Endodermal cell (in vitro differentiated cells): Measurements from ENCODE around the gene PTGES. TPM values are rescaled to one million over a fixed set of nuclear protein-coding genes. Genes with fewer than 3 reads are reported as not detected.

Experiments used
- DNase-seq: peaks from one replicate; pipeline ENCODE4 v3.0.0-alpha.2; 2017
- H3K27ac ChIP-seq: 2 replicates; pipeline ENCODE4 v1.5.1; 2013; ENCODE audit warnings: mild to moderate bottlenecking, low read depth, low read length, moderate library complexity
- H3K27me3 ChIP-seq: 2 replicates; pipeline ENCODE4 v1.6.1; 2013; ENCODE audit warnings: mild to moderate bottlenecking, low read length, moderate library complexity; ENCODE audit not compliant: insufficient read depth, control insufficient read depth, poor library complexity, severe bottlenecking
- H3K36me3 ChIP-seq: 2 replicates; pipeline ENCODE4 v1.7.0; 2013; ENCODE audit warnings: mild to moderate bottlenecking, low read length, moderate library complexity; ENCODE audit not compliant: control insufficient read depth, insufficient read depth
- H3K4me1 ChIP-seq: one replicate; pipeline ENCODE4 v1.7.0; 2013; ENCODE audit warnings: low read length; ENCODE audit not compliant: control insufficient read depth, insufficient read depth
- H3K4me3 ChIP-seq: 2 replicates; pipeline ENCODE4 v1.5.1; 2013; ENCODE audit warnings: mild to moderate bottlenecking, low read length, moderate library complexity
- H3K9ac ChIP-seq: 2 replicates; pipeline ENCODE4 v1.6.1; 2013; ENCODE audit warnings: mild to moderate bottlenecking, low read length, moderate library complexity; ENCODE audit not compliant: poor library complexity, severe bottlenecking; ENCODE audit errors: extremely low read depth
- H3K9me3 ChIP-seq: 2 replicates; pipeline ENCODE4 v1.6.1; 2013; ENCODE audit warnings: mild to moderate bottlenecking, low read length, moderate library complexity; ENCODE audit not compliant: control insufficient read depth
- H3K27ac Mint-ChIP-seq: 2 replicates; pipeline ENCODE4 v1.8.0; 2020; ENCODE audit warnings: mixed read lengths
- H3K27me3 Mint-ChIP-seq: 2 replicates; pipeline ENCODE4 v1.8.0; 2021; ENCODE audit warnings: mild to moderate bottlenecking, mixed read lengths; ENCODE audit not compliant: insufficient read depth
- H3K36me3 Mint-ChIP-seq: 2 replicates; pipeline ENCODE4 v1.8.0; 2020; ENCODE audit warnings: low read depth, mixed read lengths
- H3K4me1 Mint-ChIP-seq: 2 replicates; pipeline ENCODE4 v1.8.0; 2020; ENCODE audit warnings: mixed read lengths
- H3K4me3 Mint-ChIP-seq: 2 replicates; pipeline ENCODE4 v1.8.0; 2020; ENCODE audit warnings: mild to moderate bottlenecking, moderate library complexity, mixed read lengths
- H3K9me3 Mint-ChIP-seq: 2 replicates; pipeline ENCODE4 v1.8.0; 2020; ENCODE audit warnings: mild to moderate bottlenecking, mixed read lengths
- WGBS, 2 experiments: methylation state at CpG; one replicate each; pipeline versions ENCODE4 v1.1.5 to v1.1.7; 2013; ENCODE audit warnings: missing lambda C conversion rate in 2 of 2, mixed read lengths in 1 of 2; ENCODE audit not compliant: insufficient coverage in 1 of 2, insufficient read length in 1 of 2; 5-methylcytosine and 5-hydroxymethylcytosine counted together
- total RNA-seq, 2 donors: library from RNA; stranded (reverse); fragmentation: NEBNext Ultra II Directional in 1 of 2; extraction: Animal tissue kit (Norgen Biotek cat#: 25700) in 1 of 2; gene quantifications; 2 replicates in 1 of 2; 3 replicates in 1 of 2; pipeline ENCODE4 v1.2.1, GENCODE V29; 2021
- TF ChIP-seq, protein P1 (sequence below): fragments of 200-600 bp; sonication (generic); conservative IDR thresholded peaks from 2 replicates; pipeline ENCODE4 v1.5.0; 2021; ENCODE audit warnings: antibody characterized with exemption, mild to moderate bottlenecking

The PTGES gene
- total RNA-seq, 2 donors from 2014 or later, result 0.29 to 0.62 TPM

DNA sequence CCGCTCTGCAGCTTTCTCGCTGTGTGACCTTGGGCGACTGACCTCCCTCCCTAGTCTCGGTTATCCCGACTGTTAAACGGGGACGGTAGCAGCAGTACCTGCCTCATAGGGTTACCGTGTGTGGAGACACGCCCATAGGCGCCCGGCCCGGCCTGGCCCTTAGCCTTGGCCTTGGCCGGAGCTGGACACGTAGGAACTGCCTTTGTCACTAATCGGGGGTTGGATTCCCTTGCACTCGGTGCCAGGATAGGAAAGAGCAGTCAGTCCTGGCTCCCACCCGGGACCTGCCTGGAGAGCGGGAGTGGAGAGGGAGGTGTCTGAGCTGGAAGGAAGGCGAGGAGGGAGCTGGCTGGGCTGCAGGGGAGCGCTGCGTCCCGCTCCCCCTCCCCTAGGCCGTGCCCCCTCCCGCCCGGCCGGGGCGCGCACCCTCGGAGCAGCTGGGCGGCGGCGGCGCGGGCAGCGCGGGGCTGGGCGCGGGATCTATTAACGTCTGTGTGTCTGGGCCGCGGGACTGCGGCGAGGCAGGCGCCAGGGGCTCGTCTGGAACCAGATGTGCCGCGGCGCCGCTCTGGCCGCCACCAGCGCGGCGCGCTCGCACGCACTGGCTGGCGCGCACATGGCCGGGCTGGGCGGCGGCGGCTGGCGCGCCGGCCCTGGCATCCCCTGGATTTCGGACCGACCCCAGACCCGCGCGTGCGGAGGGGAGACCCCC, 55.7 kb downstream of the PTGES start:
- no peaks in the 10 kb centered on the region for H3K4me1 ChIP-seq
- WGBS, 2 experiments, result 10 to 14% methylated on average over 14 to 71 of the region's 71 CpGs
- H3K27me3 Mint-ChIP-seq, result peaks cover 25% of the 10 kb centered on the region
- H3K4me3 Mint-ChIP-seq, result peak overlapping the region; percentile 71
- H3K4me1 Mint-ChIP-seq, result no peaks in the 10 kb centered on the region
- no peaks in the 10 kb centered on the region for H3K9me3 Mint-ChIP-seq
- peak overlapping the region; percentile 86 for H3K27ac Mint-ChIP-seq
- H3K36me3 ChIP-seq, result no peaks in the 10 kb centered on the region
- H3K36me3 Mint-ChIP-seq, result no peaks in the 10 kb centered on the region
- H3K27me3 ChIP-seq, result peaks cover 24% of the 10 kb centered on the region
- peak overlapping the region; percentile 56 for H3K4me3 ChIP-seq
- TF ChIP-seq, protein P1, sequence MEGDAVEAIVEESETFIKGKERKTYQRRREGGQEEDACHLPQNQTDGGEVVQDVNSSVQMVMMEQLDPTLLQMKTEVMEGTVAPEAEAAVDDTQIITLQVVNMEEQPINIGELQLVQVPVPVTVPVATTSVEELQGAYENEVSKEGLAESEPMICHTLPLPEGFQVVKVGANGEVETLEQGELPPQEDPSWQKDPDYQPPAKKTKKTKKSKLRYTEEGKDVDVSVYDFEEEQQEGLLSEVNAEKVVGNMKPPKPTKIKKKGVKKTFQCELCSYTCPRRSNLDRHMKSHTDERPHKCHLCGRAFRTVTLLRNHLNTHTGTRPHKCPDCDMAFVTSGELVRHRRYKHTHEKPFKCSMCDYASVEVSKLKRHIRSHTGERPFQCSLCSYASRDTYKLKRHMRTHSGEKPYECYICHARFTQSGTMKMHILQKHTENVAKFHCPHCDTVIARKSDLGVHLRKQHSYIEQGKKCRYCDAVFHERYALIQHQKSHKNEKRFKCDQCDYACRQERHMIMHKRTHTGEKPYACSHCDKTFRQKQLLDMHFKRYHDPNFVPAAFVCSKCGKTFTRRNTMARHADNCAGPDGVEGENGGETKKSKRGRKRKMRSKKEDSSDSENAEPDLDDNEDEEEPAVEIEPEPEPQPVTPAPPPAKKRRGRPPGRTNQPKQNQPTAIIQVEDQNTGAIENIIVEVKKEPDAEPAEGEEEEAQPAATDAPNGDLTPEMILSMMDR, result no peak
- H3K27ac ChIP-seq, result no peak overlapping the region
- no peak overlapping the region for H3K9ac ChIP-seq
- peak; percentile 79 for DNase-seq
- no peaks in the 10 kb centered on the region for H3K9me3 ChIP-seq

DNA sequence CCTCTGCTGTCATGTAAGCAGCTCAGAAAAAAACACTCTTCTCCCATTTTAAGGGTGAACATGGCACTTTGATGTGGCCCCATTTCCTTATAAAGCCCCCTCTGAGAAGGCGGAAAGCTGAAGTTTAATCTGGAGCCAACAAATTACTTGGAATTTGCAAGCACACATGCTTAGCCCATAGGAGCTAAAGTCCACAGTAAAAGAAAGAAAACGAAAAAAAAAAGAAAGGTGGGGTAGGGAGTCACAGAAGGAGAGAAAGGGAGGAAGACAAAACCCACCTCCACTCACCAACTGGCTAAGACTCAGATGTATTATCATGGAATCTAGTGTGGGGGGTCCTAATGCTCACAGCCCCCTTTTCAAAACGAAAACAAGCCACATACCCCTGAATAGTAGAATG, 57.0 kb downstream of the PTGES start:
- no peaks in the 10 kb centered on the region for H3K4me1 Mint-ChIP-seq
- DNase-seq, result no peak
- no peak overlapping the region for H3K27ac Mint-ChIP-seq

DNA sequence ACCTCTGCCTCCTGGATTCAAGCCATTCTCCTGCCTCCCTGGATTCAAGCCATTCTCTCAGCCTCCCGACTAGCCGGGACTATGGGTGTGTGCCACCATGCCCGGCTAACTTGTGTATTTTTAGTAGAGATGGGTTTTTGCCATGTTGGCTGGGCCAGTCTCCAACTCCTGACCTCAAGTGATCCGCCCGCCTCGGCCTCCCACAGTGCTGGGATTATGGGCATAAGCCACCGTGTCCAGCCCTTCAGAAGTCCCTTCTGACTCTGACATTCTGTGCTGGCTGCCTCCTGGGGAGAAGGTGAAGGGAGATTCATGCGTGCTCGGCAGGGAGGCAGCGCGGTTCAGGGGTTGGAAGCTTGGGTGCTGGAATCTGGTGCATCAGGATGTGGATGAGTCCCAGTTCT, 58.6 kb downstream of the PTGES start:
- H3K9ac ChIP-seq, result no peak overlapping the region
- H3K27ac Mint-ChIP-seq, result no peak overlapping the region

More for the DNA sequence above, 57.0 kb downstream of the PTGES start:
- no peaks in the 10 kb centered on the region for H3K36me3 Mint-ChIP-seq
- TF ChIP-seq, protein P1, result no peak
- peaks cover 24% of the 10 kb centered on the region for H3K27me3 ChIP-seq
- 67 to 100% methylated on average over 2 of the region's 3 CpGs for WGBS, 2 experiments
- H3K9me3 Mint-ChIP-seq, result no peaks in the 10 kb centered on the region
- H3K4me3 ChIP-seq, result no peak overlapping the region
- no peaks in the 10 kb centered on the region for H3K9me3 ChIP-seq
- H3K9ac ChIP-seq, result no peak overlapping the region
- H3K27me3 Mint-ChIP-seq, result peaks cover 25% of the 10 kb centered on the region
- H3K4me1 ChIP-seq, result no peaks in the 10 kb centered on the region
- H3K36me3 ChIP-seq, result no peaks in the 10 kb centered on the region
- no peak overlapping the region for H3K4me3 Mint-ChIP-seq
- no peak overlapping the region for H3K27ac ChIP-seq

More for the DNA sequence above, 58.6 kb downstream of the PTGES start:
- Histone ChIP-seq H3K27me3 (peaks cover 24% of the 10 kb centered on the region), H3K4me1 (no peaks in the 10 kb centered on the region), H3K4me3 (no peak overlapping the region), H3K9me3 (no peaks in the 10 kb centered on the region), H3K27ac (no peak overlapping the region), H3K36me3 (no peaks in the 10 kb centered on the region)
- Mint-ChIP-seq H3K4me3 (no peak overlapping the region), H3K27me3 (peaks cover 25% of the 10 kb centered on the region), H3K36me3 (no peaks in the 10 kb centered on the region), H3K9me3 (no peaks in the 10 kb centered on the region), H3K4me1 (no peaks in the 10 kb centered on the region)
- DNase-seq, result peak; percentile 31
- TF ChIP-seq, protein P1, result no peak
- 85 to 92% methylated on average over 9 to 11 of the region's 11 CpGs for WGBS, 2 experiments
